IMR-90 (cell line): ENCODE results near the gene TRNAU1AP. TPM values are rescaled to one million over a fixed set of nuclear protein-coding genes. Genes with fewer than 3 reads are reported as not detected.

Source experiments
- ATAC-seq: fragments of 200-7000 bp; cut with Tn5 transposase; 2 replicates; pipeline ENCODE4 v1.9.1; 2020; ENCODE audit warnings: low read depth, mild to moderate bottlenecking, moderate library complexity
- BruUV-seq: library from RNA; stranded (reverse); fragments of 400-500 nt; replicated peaks from 2 replicates; lab custom pipeline; 2021; lab: Mats Ljungman, UMichigan
- CTCF ChIA-PET: fragments of 300-600 bp; formaldehyde crosslinking; extraction: SDS; loops from one replicate; lab custom pipeline; 2021; ENCODE audit warnings: antibody characterized with exemption; lab: Yijun Ruan, JAX
- POLR2A ChIA-PET: fragments of 300-600 bp; sonication (Branson Sonifier 250); formaldehyde crosslinking; loops from one replicate; lab custom pipeline; 2022; ENCODE audit warnings: antibody characterized with exemption; ENCODE audit not compliant: unreplicated experiment; lab: Charles Lee
- DNase-seq: peaks from one replicate; pipeline ENCODE4 v3.0.0; 2013
- H2AFZ ChIP-seq: replicated peaks from 2 replicates; pipeline ENCODE3; 2013; ENCODE audit warnings: low read length, mild to moderate bottlenecking; ENCODE audit not compliant: poor library complexity
- H2AK5ac ChIP-seq: 2 replicates; pipeline ENCODE4 v1.6.1; 2013; ENCODE audit warnings: low read depth, low read length, inconsistent platforms
- H2AK9ac ChIP-seq: replicated peaks from 2 replicates; pipeline ENCODE3; 2013; ENCODE audit warnings: mild to moderate bottlenecking, low read depth, low read length, moderate library complexity; ENCODE audit not compliant: poor library complexity
- H2BK120ac ChIP-seq: 2 replicates; pipeline ENCODE4 v1.6.1; 2013; ENCODE audit warnings: low read depth, low read length, inconsistent platforms
- H2BK15ac ChIP-seq: 3 replicates; pipeline ENCODE4 v1.6.1; 2013; ENCODE audit warnings: low read depth, low read length, inconsistent platforms
- H2BK20ac ChIP-seq: 2 replicates; pipeline ENCODE4 v1.6.1; 2013; ENCODE audit warnings: low read depth, mild to moderate bottlenecking, inconsistent platforms, low read length, moderate library complexity
- H2BK5ac ChIP-seq: 2 replicates; pipeline ENCODE4 v1.6.1; 2013; ENCODE audit warnings: mild to moderate bottlenecking, low read depth, low read length, inconsistent platforms; ENCODE audit not compliant: poor library complexity, severe bottlenecking
- H3K14ac ChIP-seq: replicated peaks from 2 replicates; pipeline ENCODE4 v1.6.1; 2013; ENCODE audit warnings: low read depth, low read length, inconsistent platforms
- H3K18ac ChIP-seq: 2 replicates; pipeline ENCODE4 v1.6.1; 2013; ENCODE audit warnings: low read depth, low read length, control low read depth
- H3K23ac ChIP-seq: 2 replicates; pipeline ENCODE4 v1.6.1; 2013; ENCODE audit warnings: low read depth, low read length, inconsistent platforms
- H3K27ac ChIP-seq: 2 replicates; pipeline ENCODE4 v1.5.1; 2013; ENCODE audit warnings: mild to moderate bottlenecking, control low read depth, low read length; ENCODE audit not compliant: insufficient read depth
- H3K27me3 ChIP-seq: 2 replicates; pipeline ENCODE4 v1.6.1; 2013; ENCODE audit warnings: low read length; ENCODE audit not compliant: control insufficient read depth, insufficient read depth
- H3K36me3 ChIP-seq: 2 replicates; pipeline ENCODE4 v1.6.1; 2013; ENCODE audit warnings: low read length, mixed read lengths; ENCODE audit not compliant: control insufficient read depth, insufficient read depth
- H3K4ac ChIP-seq: 2 replicates; pipeline ENCODE4 v1.6.1; 2013; ENCODE audit warnings: low read depth, low read length, inconsistent platforms
- H3K4me1 ChIP-seq: 2 replicates; pipeline ENCODE4 v1.6.1; 2013; ENCODE audit warnings: low read length, mixed read lengths; ENCODE audit not compliant: control insufficient read depth, insufficient read depth
- H3K4me2 ChIP-seq: 2 replicates; pipeline ENCODE4 v1.6.1; 2013; ENCODE audit warnings: low read depth, mild to moderate bottlenecking, control low read depth, low read length, moderate library complexity
- H3K4me3 ChIP-seq: 2 replicates; pipeline ENCODE4 v1.5.1; 2013; ENCODE audit warnings: low read depth, mild to moderate bottlenecking, control low read depth, low read length, moderate library complexity; ENCODE audit not compliant: insufficient read depth
- H3K56ac ChIP-seq: 2 replicates; pipeline ENCODE4 v1.6.1; 2013; ENCODE audit warnings: low read length, inconsistent platforms; ENCODE audit not compliant: insufficient read depth; ENCODE audit errors: extremely low read depth
- H3K79me1 ChIP-seq, 2 experiments: 2 replicates each; pipeline ENCODE4 v1.6.1; 2013; ENCODE audit warnings: low read length in 2 of 2, inconsistent platforms in 1 of 2, low read depth in 1 of 2
- H3K9ac ChIP-seq: 2 replicates; pipeline ENCODE4 v1.6.1; 2013; ENCODE audit warnings: low read depth, low read length, control low read depth
- H3K9me1 ChIP-seq: 2 replicates; pipeline ENCODE4 v1.6.1; 2013; ENCODE audit warnings: low read length, inconsistent platforms; ENCODE audit not compliant: insufficient read depth
- H3K9me3 ChIP-seq: 2 replicates; pipeline ENCODE4 v1.6.1; 2013; ENCODE audit warnings: low read length; ENCODE audit not compliant: control insufficient read depth, insufficient read depth
- H4K20me1 ChIP-seq: 2 replicates; pipeline ENCODE4 v1.6.1; 2013; ENCODE audit warnings: low read length, inconsistent platforms; ENCODE audit not compliant: insufficient read depth
- H4K5ac ChIP-seq: 2 replicates; pipeline ENCODE4 v1.6.1; 2013; ENCODE audit warnings: mild to moderate bottlenecking, low read depth, low read length, control low read depth
- H4K8ac ChIP-seq, 2 experiments: 2 replicates each; pipeline ENCODE4 v1.6.1; 2013; ENCODE audit warnings: low read depth in 2 of 2, low read length in 2 of 2, control low read depth in 1 of 2, inconsistent platforms in 1 of 2
- H4K91ac ChIP-seq: 2 replicates; pipeline ENCODE4 v1.6.1; 2013; ENCODE audit warnings: low read depth, low read length, inconsistent platforms; ENCODE audit not compliant: insufficient read depth
- BHLHE40 ChIP-seq: fragments of 150-350 bp; IDR thresholded peaks from 2 replicates; pipeline ENCODE4 v1.6.1; 2016; ENCODE audit warnings: mild to moderate bottlenecking, low read depth, low read length
- CEBPB ChIP-seq: IDR thresholded peaks from 2 replicates; pipeline ENCODE4 v1.6.1; 2012; ENCODE audit warnings: low read depth, low read length, improper control_type of control experiment
- CHD1 ChIP-seq: IDR thresholded peaks from 2 replicates; pipeline ENCODE4 v1.6.1; 2012; ENCODE audit warnings: low read depth, low read length, improper control_type of control experiment
- FOS ChIP-seq: fragments of 150-350 bp; IDR thresholded peaks from 2 replicates; pipeline ENCODE4 v1.6.1; 2016; ENCODE audit warnings: low read depth, low read length
- MAFK ChIP-seq: IDR thresholded peaks from 2 replicates; pipeline ENCODE4 v1.6.1; 2012; ENCODE audit warnings: low read depth, low read length, improper control_type of control experiment
- MAZ ChIP-seq: IDR thresholded peaks from 2 replicates; pipeline ENCODE4 v1.6.1; 2012; ENCODE audit warnings: low read depth, mild to moderate bottlenecking, low read length, improper control_type of control experiment, moderate library complexity, borderline replicate concordance
- MXI1 ChIP-seq: IDR thresholded peaks from 2 replicates; pipeline ENCODE4 v1.6.1; 2012; ENCODE audit warnings: low read depth, mild to moderate bottlenecking, low read length, moderate library complexity, borderline replicate concordance
- POLR2A ChIP-seq: IDR thresholded peaks from 2 replicates; pipeline ENCODE4 v1.6.1; 2012; ENCODE audit warnings: mild to moderate bottlenecking, low read depth, low read length
- RAD21 ChIP-seq: IDR thresholded peaks from 2 replicates; pipeline ENCODE4 v1.6.1; 2012; ENCODE audit warnings: low read length, improper control_type of control experiment
- RCOR1 ChIP-seq: IDR thresholded peaks from 2 replicates; pipeline ENCODE4 v1.6.1; 2012; ENCODE audit warnings: mild to moderate bottlenecking, low read length, improper control_type of control experiment; ENCODE audit not compliant: insufficient replicate concordance
- RFX5 ChIP-seq: IDR thresholded peaks from 2 replicates; pipeline ENCODE4 v1.8.0; 2012; ENCODE audit warnings: low read depth, mild to moderate bottlenecking, low read length, moderate library complexity
- SMC3 ChIP-seq: fragments of 150-350 bp; IDR thresholded peaks from 2 replicates; pipeline ENCODE4 v1.6.1; 2016; ENCODE audit warnings: low read depth, mild to moderate bottlenecking, antibody characterized with exemption, low read length, moderate library complexity
- WGBS, 2 experiments: methylation state at CpG; one replicate each; pipeline versions ENCODE4 v1.1.5 to v1.1.7; 2013; ENCODE audit warnings: missing lambda C conversion rate in 2 of 2; ENCODE audit not compliant: insufficient read length in 1 of 2; ENCODE audit errors: extremely low coverage in 2 of 2; 5-methylcytosine and 5-hydroxymethylcytosine counted together
- dilution Hi-C: fragments of 300-500 bp; cut with HindIII; formaldehyde crosslinking; loops from one replicate; pipeline ENCODE4 v1.14.3; 2018; ENCODE audit warnings: low sequenced_read_pairs; ENCODE audit not compliant: unreplicated experiment
- in situ Hi-C: fragments of 300-500 bp; cut with MboI; formaldehyde crosslinking; loops from 3 replicates; pipeline ENCODE4 v1.14.3; 2019; ENCODE audit warnings: low sequenced_read_pairs, inconsistent platforms, mixed read lengths
- intact Hi-C: fragments of 100-400 bp; cut with micrococcal nuclease; formaldehyde crosslinking; loops from 2 replicates; pipeline ENCODE4 v1.10.0; 2022
- polyA plus RNA-seq, 3 experiments: library from polyadenylated mRNA; depleted of rRNA; stranded (reverse); fragments of >200 nt; gene quantifications; 2 replicates each; pipeline ENCODE4 v1.2.3, GENCODE V29; 2012; ENCODE audit warnings: low replicate concordance in 1 of 3
- total RNA-seq: library from RNA; depleted of rRNA; stranded (reverse); fragments of >200 nt; gene quantifications from 2 replicates; pipeline ENCODE4 v1.2.3, GENCODE V29; 2012
- TF ChIP-seq, protein P1 (sequence below): fragments of 150-350 bp; IDR thresholded peaks from 2 replicates; pipeline ENCODE4 v1.6.1; 2016; ENCODE audit warnings: low read depth, mild to moderate bottlenecking, low read length, moderate library complexity, borderline replicate concordance
- TF ChIP-seq, protein P2 (sequence below): conservative IDR thresholded peaks from 2 replicates; pipeline ENCODE4 v1.5.1; 2012; ENCODE audit warnings: mild to moderate bottlenecking, low read depth, low read length, improper control_type of control experiment
- TF ChIP-seq, protein P3 (sequence below): fragments of 150-350 bp; IDR thresholded peaks from 2 replicates; pipeline ENCODE4 v1.6.1; 2017; ENCODE audit warnings: mild to moderate bottlenecking, antibody characterized with exemption, low read length, low read depth

Gene TRNAU1AP
- total and polyA plus RNA-seq, 2 of the 4 experiments (the other 2 are of a cell fraction), result 23.3 to 23.8 TPM

DNA sequence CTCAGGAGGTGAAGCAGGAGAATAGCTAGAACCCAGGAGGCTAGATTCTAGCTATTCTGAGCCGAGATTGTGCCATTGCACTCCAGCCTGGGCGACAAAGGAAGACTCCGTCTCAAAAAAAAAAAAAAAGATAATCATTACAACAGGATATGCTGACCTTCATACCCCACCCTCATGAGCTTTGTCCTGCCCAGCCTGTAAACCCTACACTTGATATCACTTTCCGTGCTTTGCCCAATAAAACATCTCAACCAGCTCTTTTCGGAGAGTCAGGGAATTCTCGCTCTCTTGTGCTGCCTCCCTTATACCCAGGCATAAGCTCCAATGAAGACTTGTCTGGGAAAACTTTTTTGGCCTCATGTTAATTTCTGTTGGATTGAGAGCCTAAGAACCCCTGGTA lies 1.5 kb upstream of the TRNAU1AP start:
- Histone ChIP-seq H3K4me1 (no peaks in the 10 kb centered on the region), H3K9me1 (no peaks in the 10 kb centered on the region), H3K23ac (no peak overlapping the region), H4K5ac (no peak overlapping the region), H2AFZ (no peak overlapping the region), H3K27me3 (no peaks in the 10 kb centered on the region), H3K4me3 (no peak overlapping the region), H2AK5ac (no peak overlapping the region), H4K8ac (no peak overlapping the region), H4K20me1 (no peaks in the 10 kb centered on the region), H3K18ac (no peak overlapping the region), H3K9me3 (no peaks in the 10 kb centered on the region), H3K4me2 (no peak overlapping the region), H3K56ac (no peak overlapping the region), H3K79me1 (peaks cover 0 to 10% of the 10 kb centered on the region in 2 experiments; a peak in 3 of 4 replicates), H3K4ac (no peak overlapping the region), H4K91ac (no peak overlapping the region), H3K36me3 (no peaks in the 10 kb centered on the region; the same call in 1 of the 2 replicates), H2BK15ac (no peak overlapping the region), H2BK20ac (no peak overlapping the region), H3K27ac (no peak overlapping the region), H3K14ac (no peak overlapping the region), H2BK120ac (no peak overlapping the region), H2BK5ac (no peak overlapping the region), H2AK9ac (no peak overlapping the region), H3K9ac (no peak overlapping the region)
- ATAC-seq, result no peak
- ChIA-PET POLR2A (interaction anchor here (0.6 kb wide), 1 partner anchor 12 kb away, joined by 6 read pairs; no protein-coding TSS in a partner anchor), CTCF (interaction anchor here (0.6 kb wide), 1 partner anchor 20 kb away, joined by 4 read pairs; no protein-coding TSS in a partner anchor)
- TF ChIP-seq, protein P1, sequence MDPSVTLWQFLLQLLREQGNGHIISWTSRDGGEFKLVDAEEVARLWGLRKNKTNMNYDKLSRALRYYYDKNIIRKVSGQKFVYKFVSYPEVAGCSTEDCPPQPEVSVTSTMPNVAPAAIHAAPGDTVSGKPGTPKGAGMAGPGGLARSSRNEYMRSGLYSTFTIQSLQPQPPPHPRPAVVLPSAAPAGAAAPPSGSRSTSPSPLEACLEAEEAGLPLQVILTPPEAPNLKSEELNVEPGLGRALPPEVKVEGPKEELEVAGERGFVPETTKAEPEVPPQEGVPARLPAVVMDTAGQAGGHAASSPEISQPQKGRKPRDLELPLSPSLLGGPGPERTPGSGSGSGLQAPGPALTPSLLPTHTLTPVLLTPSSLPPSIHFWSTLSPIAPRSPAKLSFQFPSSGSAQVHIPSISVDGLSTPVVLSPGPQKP, result no peak
- TF ChIP-seq, protein P2, sequence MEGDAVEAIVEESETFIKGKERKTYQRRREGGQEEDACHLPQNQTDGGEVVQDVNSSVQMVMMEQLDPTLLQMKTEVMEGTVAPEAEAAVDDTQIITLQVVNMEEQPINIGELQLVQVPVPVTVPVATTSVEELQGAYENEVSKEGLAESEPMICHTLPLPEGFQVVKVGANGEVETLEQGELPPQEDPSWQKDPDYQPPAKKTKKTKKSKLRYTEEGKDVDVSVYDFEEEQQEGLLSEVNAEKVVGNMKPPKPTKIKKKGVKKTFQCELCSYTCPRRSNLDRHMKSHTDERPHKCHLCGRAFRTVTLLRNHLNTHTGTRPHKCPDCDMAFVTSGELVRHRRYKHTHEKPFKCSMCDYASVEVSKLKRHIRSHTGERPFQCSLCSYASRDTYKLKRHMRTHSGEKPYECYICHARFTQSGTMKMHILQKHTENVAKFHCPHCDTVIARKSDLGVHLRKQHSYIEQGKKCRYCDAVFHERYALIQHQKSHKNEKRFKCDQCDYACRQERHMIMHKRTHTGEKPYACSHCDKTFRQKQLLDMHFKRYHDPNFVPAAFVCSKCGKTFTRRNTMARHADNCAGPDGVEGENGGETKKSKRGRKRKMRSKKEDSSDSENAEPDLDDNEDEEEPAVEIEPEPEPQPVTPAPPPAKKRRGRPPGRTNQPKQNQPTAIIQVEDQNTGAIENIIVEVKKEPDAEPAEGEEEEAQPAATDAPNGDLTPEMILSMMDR, result no peak
- TF ChIP-seq BHLHE40 (no peak), MAFK (no peak), FOS (no peak), RAD21 (no peak), CEBPB (no peak), MAZ (no peak), RCOR1 (no peak), SMC3 (no peak), MXI1 (no peak), CHD1 (no peak), POLR2A (no peak), RFX5 (no peak)
- TF ChIP-seq, protein P3, sequence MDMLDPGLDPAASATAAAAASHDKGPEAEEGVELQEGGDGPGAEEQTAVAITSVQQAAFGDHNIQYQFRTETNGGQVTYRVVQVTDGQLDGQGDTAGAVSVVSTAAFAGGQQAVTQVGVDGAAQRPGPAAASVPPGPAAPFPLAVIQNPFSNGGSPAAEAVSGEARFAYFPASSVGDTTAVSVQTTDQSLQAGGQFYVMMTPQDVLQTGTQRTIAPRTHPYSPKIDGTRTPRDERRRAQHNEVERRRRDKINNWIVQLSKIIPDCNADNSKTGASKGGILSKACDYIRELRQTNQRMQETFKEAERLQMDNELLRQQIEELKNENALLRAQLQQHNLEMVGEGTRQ, result no peak
- intact Hi-C loops (no loop called here), dilution Hi-C loops (no loop called here), in situ Hi-C loops (no loop called here)
- WGBS, 2 experiments, result 100% methylated on average over 1 of the region's 6 CpGs; no CpG with 5 or more reads in 1 of the 2 experiments
- BruUV-seq, result no TSS peak
- no peak for DNase-seq
